ENCODE results near the gene ANGPTL8. TPM values are rescaled to one million over a fixed set of nuclear protein-coding genes. Genes with fewer than 3 reads are reported as not detected.

The ANGPTL8 gene
- total and polyA plus RNA-seq, 2 of the 13 experiments (the other 11 are each of a cell fraction or from before 2014, with no cell fraction given), result 27.3 to 243 TPM

DNA sequence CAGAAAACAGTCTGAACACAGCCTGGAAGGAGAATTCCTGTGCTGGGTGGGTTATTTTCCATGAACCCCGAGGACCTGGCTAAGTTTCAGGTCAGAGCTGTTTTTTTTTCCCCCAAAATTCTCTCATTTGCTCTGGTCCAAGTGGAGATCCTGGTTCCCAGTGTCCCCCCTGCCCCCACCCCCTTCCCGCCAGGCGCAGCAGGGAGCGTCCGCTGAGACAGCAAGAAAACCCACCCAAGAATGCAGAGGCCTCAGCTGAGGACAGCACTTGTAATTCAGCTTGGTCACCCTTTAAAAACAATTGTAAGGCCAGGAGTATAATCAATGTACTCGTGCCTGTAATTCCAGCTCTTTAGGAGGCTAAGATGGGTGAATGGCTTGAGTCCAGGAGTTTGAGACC is 45.1 kb downstream of the ANGPTL8 start:
- POLR2A ChIA-PET, result no interaction called here
- in situ Hi-C loops (cut with HindIII; ENCODE audit: extremely low pct_ligation_motif_present, low pct_unique_long_range_greater_than_20kb), result loop anchor here (10.0 kb wide), 1 partner anchor 170 kb away; no protein-coding TSS in a partner anchor

DNA sequence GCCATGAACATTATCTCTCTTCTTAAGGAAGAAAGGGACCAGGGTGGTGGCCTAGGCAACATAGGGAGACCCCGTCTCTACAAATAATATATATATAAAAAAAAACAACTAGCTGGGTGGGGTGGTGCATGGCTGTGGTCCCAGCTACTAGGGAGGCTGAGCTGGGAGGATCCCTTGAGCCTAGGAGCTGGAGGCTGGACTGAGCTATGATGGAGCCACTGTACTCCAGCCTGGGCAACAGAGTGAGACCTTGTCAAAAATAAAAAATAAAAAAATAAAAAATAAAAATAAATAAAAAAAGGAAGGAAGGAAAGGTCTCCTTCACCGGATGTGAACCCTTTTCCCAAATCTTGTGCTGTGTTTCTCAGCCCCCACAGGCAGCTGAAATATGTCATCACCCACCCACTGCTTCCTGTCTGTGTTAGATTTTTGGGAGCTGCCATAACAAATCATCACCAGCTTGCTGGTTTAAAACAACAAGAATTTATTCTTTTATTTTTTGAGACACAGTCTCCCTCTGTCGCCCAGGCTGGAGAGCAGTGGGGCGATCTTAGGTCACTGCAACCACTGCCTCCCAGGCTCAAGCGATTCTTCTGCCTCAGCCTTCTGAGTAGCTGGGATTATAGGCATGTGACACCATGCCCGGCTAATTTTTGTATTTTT is 47.0 kb downstream of the ANGPTL8 start:
- Histone ChIP-seq H3K36me3 (replicated peaks in 1 of 2; ENCODE audit: control insufficient read depth in 1 of 2, insufficient read depth in 2 of 2, low read length in 2 of 2) (no peaks in the 10 kb centered on the region), H3K27ac (ENCODE audit: extremely low read length, insufficient read depth, low read length) (no peak overlapping the region), H4K20me1 (ENCODE audit: insufficient read depth, low read length) (no peaks in the 10 kb centered on the region), H3K4me2 (ENCODE audit: low read depth, low read length) (no peak overlapping the region), H3K4me1 (ENCODE audit: insufficient read depth, low read length) (peaks cover 27% of the 10 kb centered on the region), H3K79me2 (ENCODE audit: insufficient read depth, low read length) (no peaks in the 10 kb centered on the region), H3K9ac (ENCODE audit: insufficient read depth, low read depth, low read length) (no peak overlapping the region), H3K4me3 (replicated peaks in 1 of 3; ENCODE audit: insufficient read depth in 1 of 3, low read depth in 2 of 3, low read length in 3 of 3) (no peak overlapping the region), H3K27me3 (ENCODE audit: control insufficient read depth in 1 of 2, insufficient read depth in 2 of 2, low read length in 2 of 2) (no peaks in the 10 kb centered on the region; a peak in 1 of 5 replicates), H2AFZ (ENCODE audit: low read length) (no peak overlapping the region), H3K9me3 (ENCODE audit: low read length) (no peaks in the 10 kb centered on the region)
- FAIRE-seq (no peak), DNase-seq (ENCODE audit: low spot score) (no peak), ATAC-seq (no peak)
- ChIA-PET POLR2A (no interaction called here), CTCF (ENCODE audit: low intra/inter-chr PET ratio, low total read pairs) (no interaction called here)
- BruUV-seq (replicated peaks), result no TSS peak
- intact Hi-C loops (cut with micrococcal nuclease; ENCODE audit: unreplicated experiment), result no loop called here
- in situ Hi-C loops (cut with HindIII; ENCODE audit: extremely low pct_ligation_motif_present, low pct_unique_long_range_greater_than_20kb), result loop anchor here (10.0 kb wide), 1 partner anchor 168 kb away; no protein-coding TSS in a partner anchor
- TF ChIP-seq, protein P1, sequence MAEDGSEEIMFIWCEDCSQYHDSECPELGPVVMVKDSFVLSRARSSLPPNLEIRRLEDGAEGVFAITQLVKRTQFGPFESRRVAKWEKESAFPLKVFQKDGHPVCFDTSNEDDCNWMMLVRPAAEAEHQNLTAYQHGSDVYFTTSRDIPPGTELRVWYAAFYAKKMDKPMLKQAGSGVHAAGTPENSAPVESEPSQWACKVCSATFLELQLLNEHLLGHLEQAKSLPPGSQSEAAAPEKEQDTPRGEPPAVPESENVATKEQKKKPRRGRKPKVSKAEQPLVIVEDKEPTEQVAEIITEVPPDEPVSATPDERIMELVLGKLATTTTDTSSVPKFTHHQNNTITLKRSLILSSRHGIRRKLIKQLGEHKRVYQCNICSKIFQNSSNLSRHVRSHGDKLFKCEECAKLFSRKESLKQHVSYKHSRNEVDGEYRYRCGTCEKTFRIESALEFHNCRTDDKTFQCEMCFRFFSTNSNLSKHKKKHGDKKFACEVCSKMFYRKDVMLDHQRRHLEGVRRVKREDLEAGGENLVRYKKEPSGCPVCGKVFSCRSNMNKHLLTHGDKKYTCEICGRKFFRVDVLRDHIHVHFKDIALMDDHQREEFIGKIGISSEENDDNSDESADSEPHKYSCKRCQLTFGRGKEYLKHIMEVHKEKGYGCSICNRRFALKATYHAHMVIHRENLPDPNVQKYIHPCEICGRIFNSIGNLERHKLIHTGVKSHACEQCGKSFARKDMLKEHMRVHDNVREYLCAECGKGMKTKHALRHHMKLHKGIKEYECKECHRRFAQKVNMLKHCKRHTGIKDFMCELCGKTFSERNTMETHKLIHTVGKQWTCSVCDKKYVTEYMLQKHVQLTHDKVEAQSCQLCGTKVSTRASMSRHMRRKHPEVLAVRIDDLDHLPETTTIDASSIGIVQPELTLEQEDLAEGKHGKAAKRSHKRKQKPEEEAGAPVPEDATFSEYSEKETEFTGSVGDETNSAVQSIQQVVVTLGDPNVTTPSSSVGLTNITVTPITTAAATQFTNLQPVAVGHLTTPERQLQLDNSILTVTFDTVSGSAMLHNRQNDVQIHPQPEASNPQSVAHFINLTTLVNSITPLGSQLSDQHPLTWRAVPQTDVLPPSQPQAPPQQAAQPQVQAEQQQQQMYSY (CRISPR knock-in tag; IDR thresholded peaks at IDR 0.05), result no peak
- TF ChIP-seq, protein P2, sequence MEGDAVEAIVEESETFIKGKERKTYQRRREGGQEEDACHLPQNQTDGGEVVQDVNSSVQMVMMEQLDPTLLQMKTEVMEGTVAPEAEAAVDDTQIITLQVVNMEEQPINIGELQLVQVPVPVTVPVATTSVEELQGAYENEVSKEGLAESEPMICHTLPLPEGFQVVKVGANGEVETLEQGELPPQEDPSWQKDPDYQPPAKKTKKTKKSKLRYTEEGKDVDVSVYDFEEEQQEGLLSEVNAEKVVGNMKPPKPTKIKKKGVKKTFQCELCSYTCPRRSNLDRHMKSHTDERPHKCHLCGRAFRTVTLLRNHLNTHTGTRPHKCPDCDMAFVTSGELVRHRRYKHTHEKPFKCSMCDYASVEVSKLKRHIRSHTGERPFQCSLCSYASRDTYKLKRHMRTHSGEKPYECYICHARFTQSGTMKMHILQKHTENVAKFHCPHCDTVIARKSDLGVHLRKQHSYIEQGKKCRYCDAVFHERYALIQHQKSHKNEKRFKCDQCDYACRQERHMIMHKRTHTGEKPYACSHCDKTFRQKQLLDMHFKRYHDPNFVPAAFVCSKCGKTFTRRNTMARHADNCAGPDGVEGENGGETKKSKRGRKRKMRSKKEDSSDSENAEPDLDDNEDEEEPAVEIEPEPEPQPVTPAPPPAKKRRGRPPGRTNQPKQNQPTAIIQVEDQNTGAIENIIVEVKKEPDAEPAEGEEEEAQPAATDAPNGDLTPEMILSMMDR (CRISPR knock-in tag; IDR thresholded peaks at IDR 0.05), result peak; percentile 27; the same call in 1 of the 2 replicates
- 60% methylated on average over 6 of the region's 6 CpGs for WGBS (ENCODE audit: low lambda C conversion rate)

More for the DNA sequence above, 45.1 kb downstream of the ANGPTL8 start:
- no peaks in the 10 kb centered on the region for H3K36me3 ChIP-seq (replicated peaks in 1 of 2; ENCODE audit: control insufficient read depth in 1 of 2, insufficient read depth in 2 of 2, low read length in 2 of 2)
- no peak for FAIRE-seq
- ATAC-seq, result no peak
- H3K4me1 ChIP-seq (ENCODE audit: insufficient read depth, low read length), result peaks cover 16% of the 10 kb centered on the region
- CTCF ChIA-PET (ENCODE audit: low intra/inter-chr PET ratio, low total read pairs), result no interaction called here
- no TSS peak for BruUV-seq (replicated peaks)
- TF ChIP-seq, protein P3, sequence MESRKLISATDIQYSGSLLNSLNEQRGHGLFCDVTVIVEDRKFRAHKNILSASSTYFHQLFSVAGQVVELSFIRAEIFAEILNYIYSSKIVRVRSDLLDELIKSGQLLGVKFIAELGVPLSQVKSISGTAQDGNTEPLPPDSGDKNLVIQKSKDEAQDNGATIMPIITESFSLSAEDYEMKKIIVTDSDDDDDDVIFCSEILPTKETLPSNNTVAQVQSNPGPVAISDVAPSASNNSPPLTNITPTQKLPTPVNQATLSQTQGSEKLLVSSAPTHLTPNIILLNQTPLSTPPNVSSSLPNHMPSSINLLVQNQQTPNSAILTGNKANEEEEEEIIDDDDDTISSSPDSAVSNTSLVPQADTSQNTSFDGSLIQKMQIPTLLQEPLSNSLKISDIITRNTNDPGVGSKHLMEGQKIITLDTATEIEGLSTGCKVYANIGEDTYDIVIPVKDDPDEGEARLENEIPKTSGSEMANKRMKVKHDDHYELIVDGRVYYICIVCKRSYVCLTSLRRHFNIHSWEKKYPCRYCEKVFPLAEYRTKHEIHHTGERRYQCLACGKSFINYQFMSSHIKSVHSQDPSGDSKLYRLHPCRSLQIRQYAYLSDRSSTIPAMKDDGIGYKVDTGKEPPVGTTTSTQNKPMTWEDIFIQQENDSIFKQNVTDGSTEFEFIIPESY (CRISPR knock-in tag; IDR thresholded peaks at IDR 0.05), result peak; percentile 12; the same call in 1 of the 2 replicates
- TF ChIP-seq ZFP62 (CRISPR knock-in tag; IDR thresholded peaks at IDR 0.05), result no peak
- H2AFZ ChIP-seq (ENCODE audit: low read length), result no peak overlapping the region
- no peak overlapping the region for H3K9ac ChIP-seq (ENCODE audit: insufficient read depth, low read depth, low read length)
- no peaks in the 10 kb centered on the region for H4K20me1 ChIP-seq (ENCODE audit: insufficient read depth, low read length)
- no peak overlapping the region for H3K27ac ChIP-seq (ENCODE audit: extremely low read length, insufficient read depth, low read length)
- 52% methylated on average over 6 of the region's 6 CpGs for WGBS (ENCODE audit: low lambda C conversion rate)
- H3K9me3 ChIP-seq (ENCODE audit: low read length), result no peaks in the 10 kb centered on the region
- no peaks in the 10 kb centered on the region for H3K79me2 ChIP-seq (ENCODE audit: insufficient read depth, low read length)
- DNase-seq (ENCODE audit: low spot score), result no peak
- no peaks in the 10 kb centered on the region; a peak in 2 of 5 replicates for H3K27me3 ChIP-seq (ENCODE audit: control insufficient read depth in 1 of 2, insufficient read depth in 2 of 2, low read length in 2 of 2)
- no peak overlapping the region for H3K4me3 ChIP-seq (replicated peaks in 1 of 3; ENCODE audit: insufficient read depth in 1 of 3, low read depth in 2 of 3, low read length in 3 of 3)
- intact Hi-C loops (cut with micrococcal nuclease; ENCODE audit: unreplicated experiment), result no loop called here
- no peak overlapping the region for H3K4me2 ChIP-seq (ENCODE audit: low read depth, low read length)

Measured in HepG2 (cell line).